ENCODE measurements around the gene OSBPL5. TPM values are rescaled to one million over a fixed set of nuclear protein-coding genes. Genes with fewer than 3 reads are reported as not detected.

OSBPL5 gene
- total and polyA plus RNA-seq, 2 donors from 2014 or later, result 8.5 to 63.0 TPM

DNA sequence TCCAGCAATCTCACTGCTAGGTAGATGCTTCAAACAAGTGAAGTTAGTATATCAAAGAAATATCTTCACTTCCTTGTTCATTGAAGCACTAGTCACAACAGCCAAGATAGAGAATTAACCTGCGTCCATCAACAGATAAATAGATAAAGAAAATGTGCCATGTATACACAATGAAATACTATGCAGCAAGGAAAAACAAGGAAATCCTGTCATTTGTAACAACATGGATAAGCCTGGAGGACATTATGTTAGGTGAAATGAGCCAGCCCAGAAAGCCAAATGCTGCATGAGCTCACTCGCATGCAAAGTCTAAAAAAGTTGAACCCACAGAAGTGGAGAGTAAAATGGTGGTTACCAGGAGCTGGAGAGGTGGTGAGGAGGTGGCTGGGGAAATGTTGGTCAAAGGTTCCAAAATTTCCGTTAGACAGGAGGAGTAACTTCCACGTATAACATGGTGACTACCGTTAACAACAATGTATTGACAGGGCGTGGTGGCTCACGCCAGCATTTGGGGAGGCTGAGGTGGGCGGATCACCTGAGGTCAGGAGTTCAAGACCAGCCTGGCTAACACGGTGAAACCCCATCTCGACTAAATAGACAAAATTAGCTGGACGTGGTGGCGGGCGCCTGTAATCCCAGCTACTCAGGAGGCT, 84.3 kb downstream of the OSBPL5 start:
- H3K27me3 ChIP-seq (ENCODE audit: control insufficient read depth, insufficient read depth, low read length), result no peaks in the 10 kb centered on the region
- no peak overlapping the region for H3K4me3 ChIP-seq (ENCODE audit: low read length in 3 of 3)
- no peaks in the 10 kb centered on the region for H3K4me1 ChIP-seq (ENCODE audit: control insufficient read depth in 2 of 3, insufficient read depth in 2 of 3, low read depth in 1 of 3, low read length in 3 of 3)
- TF ChIP-seq, protein P1, sequence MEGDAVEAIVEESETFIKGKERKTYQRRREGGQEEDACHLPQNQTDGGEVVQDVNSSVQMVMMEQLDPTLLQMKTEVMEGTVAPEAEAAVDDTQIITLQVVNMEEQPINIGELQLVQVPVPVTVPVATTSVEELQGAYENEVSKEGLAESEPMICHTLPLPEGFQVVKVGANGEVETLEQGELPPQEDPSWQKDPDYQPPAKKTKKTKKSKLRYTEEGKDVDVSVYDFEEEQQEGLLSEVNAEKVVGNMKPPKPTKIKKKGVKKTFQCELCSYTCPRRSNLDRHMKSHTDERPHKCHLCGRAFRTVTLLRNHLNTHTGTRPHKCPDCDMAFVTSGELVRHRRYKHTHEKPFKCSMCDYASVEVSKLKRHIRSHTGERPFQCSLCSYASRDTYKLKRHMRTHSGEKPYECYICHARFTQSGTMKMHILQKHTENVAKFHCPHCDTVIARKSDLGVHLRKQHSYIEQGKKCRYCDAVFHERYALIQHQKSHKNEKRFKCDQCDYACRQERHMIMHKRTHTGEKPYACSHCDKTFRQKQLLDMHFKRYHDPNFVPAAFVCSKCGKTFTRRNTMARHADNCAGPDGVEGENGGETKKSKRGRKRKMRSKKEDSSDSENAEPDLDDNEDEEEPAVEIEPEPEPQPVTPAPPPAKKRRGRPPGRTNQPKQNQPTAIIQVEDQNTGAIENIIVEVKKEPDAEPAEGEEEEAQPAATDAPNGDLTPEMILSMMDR (IDR thresholded peaks at IDR 0.05; ENCODE audit: borderline replicate concordance, extremely low read depth, insufficient read depth), result no peak
- DNase-seq (peak in 1 of 5 donors; percentile 37), FAIRE-seq (no peak)
- H3K27ac ChIP-seq (ENCODE audit: low read depth in 2 of 2, low read length in 2 of 2), result no peak overlapping the region
- H3K36me3 ChIP-seq (ENCODE audit: control insufficient read depth in 2 of 3, insufficient read depth in 3 of 3, low read length in 3 of 3), result no peaks in the 10 kb centered on the region
- intact Hi-C loops (cut with DNase I), result no loop called here
- H3K9ac ChIP-seq (ENCODE audit: low read length in 3 of 3), result no peak overlapping the region
- no peaks in the 10 kb centered on the region for H3K9me3 ChIP-seq (ENCODE audit: control insufficient read depth in 2 of 3, insufficient read depth in 1 of 3, low read length in 3 of 3)

DNA sequence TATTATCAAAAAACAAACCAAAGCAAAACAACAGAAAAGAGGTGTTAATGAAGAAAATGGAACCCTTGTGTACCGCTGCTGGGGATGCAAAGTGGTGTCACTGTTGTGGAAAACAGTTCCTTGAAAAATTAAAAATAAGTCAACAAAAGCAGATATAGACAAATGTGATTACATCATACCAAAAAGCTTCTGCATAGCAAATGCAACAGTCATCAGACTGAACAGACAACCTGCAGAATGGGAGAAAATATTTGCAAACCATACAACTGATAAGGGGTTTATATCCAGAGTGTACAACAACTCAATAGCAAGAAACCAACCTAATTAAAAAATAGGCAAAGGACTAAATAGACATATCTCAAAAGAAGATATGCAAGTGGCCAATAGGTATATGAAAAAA, 85.0 kb downstream of the OSBPL5 start:
- Histone ChIP-seq H3K27ac (ENCODE audit: low read depth in 2 of 2, low read length in 2 of 2) (no peak overlapping the region), H3K4me3 (ENCODE audit: low read length in 3 of 3) (no peak overlapping the region), H3K9ac (ENCODE audit: low read length in 3 of 3) (no peak overlapping the region), H3K27me3 (ENCODE audit: control insufficient read depth, insufficient read depth, low read length) (no peaks in the 10 kb centered on the region), H3K9me3 (ENCODE audit: control insufficient read depth in 2 of 3, insufficient read depth in 1 of 3, low read length in 3 of 3) (no peaks in the 10 kb centered on the region), H3K36me3 (ENCODE audit: control insufficient read depth in 2 of 3, insufficient read depth in 3 of 3, low read length in 3 of 3) (no peaks in the 10 kb centered on the region), H3K4me1 (ENCODE audit: control insufficient read depth in 2 of 3, insufficient read depth in 2 of 3, low read depth in 1 of 3, low read length in 3 of 3) (no peaks in the 10 kb centered on the region)
- intact Hi-C loops (cut with DNase I), result no loop called here
- TF ChIP-seq, protein P1 (IDR thresholded peaks at IDR 0.05; ENCODE audit: borderline replicate concordance, extremely low read depth, insufficient read depth), result no peak
- DNase-seq, result no peak
- no peak for FAIRE-seq

DNA sequence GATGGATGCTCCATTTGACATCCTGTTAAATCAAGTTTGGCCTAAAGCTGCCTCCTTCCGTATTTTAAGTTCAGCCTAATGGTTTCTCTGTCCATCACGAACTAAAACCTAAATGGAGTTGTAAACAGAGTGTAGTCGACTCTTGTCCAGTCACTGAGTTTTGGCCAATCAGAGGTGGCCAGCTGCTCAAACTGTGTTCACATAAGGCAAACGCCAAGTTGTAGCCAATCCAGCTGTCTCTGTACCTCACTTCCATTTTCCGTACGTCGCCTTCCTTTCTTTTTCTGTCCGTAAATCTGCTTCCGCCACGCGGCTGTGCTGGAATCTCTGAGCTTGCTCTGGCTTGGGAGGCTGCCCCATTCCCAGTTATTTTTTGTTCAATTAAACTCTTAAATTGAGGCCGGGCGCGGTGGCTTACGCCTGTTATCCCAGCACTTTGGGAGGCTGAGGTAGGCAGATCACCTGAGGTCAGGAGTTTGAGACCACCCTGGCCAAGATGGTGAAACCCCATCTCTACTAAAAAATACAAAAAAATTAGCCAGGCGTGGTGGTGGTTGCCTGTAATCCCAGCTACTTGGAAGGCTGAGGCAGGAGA, 87.2 kb downstream of the OSBPL5 start:
- FAIRE-seq, result no peak

More for the DNA sequence above, 87.2 kb downstream of the OSBPL5 start:
- Histone ChIP-seq H3K4me3 (ENCODE audit: low read length in 3 of 3) (no peak overlapping the region), H3K9me3 (ENCODE audit: control insufficient read depth in 2 of 3, insufficient read depth in 1 of 3, low read length in 3 of 3) (no peaks in the 10 kb centered on the region), H3K36me3 (ENCODE audit: control insufficient read depth in 2 of 3, insufficient read depth in 3 of 3, low read length in 3 of 3) (no peaks in the 10 kb centered on the region), H3K4me1 (ENCODE audit: control insufficient read depth in 2 of 3, insufficient read depth in 2 of 3, low read depth in 1 of 3, low read length in 3 of 3) (no peaks in the 10 kb centered on the region), H3K27me3 (ENCODE audit: control insufficient read depth, insufficient read depth, low read length) (no peaks in the 10 kb centered on the region), H3K9ac (ENCODE audit: low read length in 3 of 3) (no peak overlapping the region), H3K27ac (ENCODE audit: low read depth in 2 of 2, low read length in 2 of 2) (no peak overlapping the region)
- peak in 1 of 5 donors; percentile 26 for DNase-seq
- TF ChIP-seq, protein P1 (IDR thresholded peaks at IDR 0.05; ENCODE audit: borderline replicate concordance, extremely low read depth, insufficient read depth), result no peak
- intact Hi-C loops (cut with DNase I), result no loop called here
